RWPE2 (cell line): Measurements from ENCODE around the gene NAALADL2.

ENCODE experiments used
- ATAC-seq: fragments of 200-7000 bp; cut with Tn5 transposase; 3 replicates; pipeline ENCODE4 v1.9.1; 2021; ENCODE audit warnings: low read depth
- DNase-seq: peaks from one replicate; pipeline ENCODE4 v3.0.0-alpha.2; 2020; ENCODE audit warnings: low spot score
- H3K27ac ChIP-seq: fragments of 450-650 bp; 2 replicates; pipeline ENCODE4 v1.5.1; 2017; ENCODE audit warnings: mild to moderate bottlenecking; ENCODE audit not compliant: poor library complexity, severe bottlenecking
- H3K27me3 ChIP-seq: fragments of 250-450 bp; sonication (Bioruptor Pico); 2 replicates; pipeline ENCODE4 v1.5.1; 2021; ENCODE audit warnings: mild to moderate bottlenecking, moderate library complexity; ENCODE audit not compliant: insufficient read depth, poor library complexity, severe bottlenecking
- H3K36me3 ChIP-seq: fragments of 250-450 bp; sonication (Bioruptor Pico); 2 replicates; pipeline ENCODE4 v1.5.1; 2020; ENCODE audit warnings: low read depth, mild to moderate bottlenecking, moderate library complexity
- H3K4me1 ChIP-seq: fragments of 250-450 bp; sonication (Bioruptor Pico); 2 replicates; pipeline ENCODE4 v1.5.1; 2021; ENCODE audit warnings: mild to moderate bottlenecking, moderate library complexity; ENCODE audit not compliant: insufficient read depth, poor library complexity, severe bottlenecking
- H3K4me3 ChIP-seq: fragments of 250-450 bp; sonication (Bioruptor Pico); 2 replicates; pipeline ENCODE4 v1.5.1; 2021; ENCODE audit warnings: mild to moderate bottlenecking, moderate library complexity; ENCODE audit not compliant: severe bottlenecking
- H3K9me3 ChIP-seq: fragments of 250-450 bp; sonication (Bioruptor Pico); 2 replicates; pipeline ENCODE4 v1.5.1; 2021; ENCODE audit warnings: mild to moderate bottlenecking, moderate library complexity; ENCODE audit not compliant: severe bottlenecking
- CTCF ChIP-seq: fragments of 450-650 bp; IDR thresholded peaks from one replicate; pipeline ENCODE4 v1.5.1; 2017; ENCODE audit warnings: mild to moderate bottlenecking, moderate library complexity; ENCODE audit not compliant: poor library complexity, severe bottlenecking

Gene NAALADL2

GRCh38 chr3:175107231-175107630 lies 248.1 kb downstream of the NAALADL2 start:
- no peak overlapping the region for H3K4me3 ChIP-seq
- no peaks in the 10 kb centered on the region for H3K4me1 ChIP-seq
- H3K27ac ChIP-seq = no peak overlapping the region
- ATAC-seq (no peak), DNase-seq (no peak)
- H3K36me3 ChIP-seq = no peaks in the 10 kb centered on the region
- no peaks in the 10 kb centered on the region for H3K9me3 ChIP-seq
- TF ChIP-seq CTCF = no peak
- H3K27me3 ChIP-seq = no peaks in the 10 kb centered on the region

GRCh38 chr3:175107995-175108394 lies 248.9 kb downstream of the NAALADL2 start:
- no peak for TF ChIP-seq CTCF
- DNase-seq (no peak), ATAC-seq (no peak)
- Histone ChIP-seq H3K27me3 (no peaks in the 10 kb centered on the region), H3K9me3 (no peaks in the 10 kb centered on the region), H3K4me1 (no peaks in the 10 kb centered on the region), H3K36me3 (no peaks in the 10 kb centered on the region), H3K4me3 (no peak overlapping the region), H3K27ac (no peak overlapping the region)

GRCh38 chr3:175108613-175109151 lies 249.5 kb downstream of the NAALADL2 start:
- Histone ChIP-seq H3K36me3 (no peaks in the 10 kb centered on the region), H3K27ac (no peak overlapping the region), H3K27me3 (no peaks in the 10 kb centered on the region), H3K4me3 (no peak overlapping the region), H3K4me1 (no peaks in the 10 kb centered on the region), H3K9me3 (no peaks in the 10 kb centered on the region)
- TF ChIP-seq CTCF = no peak
- ATAC-seq (no peak), DNase-seq (no peak)

GRCh38 chr3:175111036-175111435 lies 251.9 kb downstream of the NAALADL2 start:
- no peaks in the 10 kb centered on the region for H3K9me3 ChIP-seq
- no peak for ATAC-seq
- TF ChIP-seq CTCF = no peak
- no peak overlapping the region for H3K4me3 ChIP-seq
- H3K27ac ChIP-seq = no peak overlapping the region
- H3K36me3 ChIP-seq = no peaks in the 10 kb centered on the region
- H3K4me1 ChIP-seq = no peaks in the 10 kb centered on the region
- H3K27me3 ChIP-seq = no peaks in the 10 kb centered on the region
- no peak for DNase-seq

- DNase-seq = no peak
- no peaks in the 10 kb centered on the region for H3K36me3 ChIP-seq
- ATAC-seq = no peak
- H3K4me1 ChIP-seq = no peaks in the 10 kb centered on the region
- no peaks in the 10 kb centered on the region for H3K27me3 ChIP-seq
- H3K4me3 ChIP-seq = no peak overlapping the region
- no peaks in the 10 kb centered on the region for H3K9me3 ChIP-seq
- no peak overlapping the region for H3K27ac ChIP-seq
- TF ChIP-seq CTCF = no peak
Measured at GRCh38 chr3:175118382-175118941, 259.3 kb downstream of the NAALADL2 start.
